GM23338 (cell line): ENCODE measurements around the gene STON2. TPM values are rescaled to one million over a fixed set of nuclear protein-coding genes. Genes with fewer than 3 reads are reported as not detected.
"Not testable (repeated sequence)": the region's sequence is repeated elsewhere in the genome, so short reads cannot be mapped to it uniquely, and the experiment has no call there.

Experiments used
- ATAC-seq: fragments of 200-7000 bp; cut with Tn5 transposase; 3 replicates; pipeline ENCODE4 v1.9.1; 2020
- DNase-seq: peaks from one replicate; pipeline ENCODE4 v3.0.0-alpha.2; 2015; ENCODE audit warnings: low spot score
- H2AFZ ChIP-seq: fragments of 200-600 bp; sonication (generic); 2 replicates; pipeline ENCODE4 v1.8.0; 2016; ENCODE audit warnings: antibody characterized with exemption, mild to moderate bottlenecking, moderate library complexity
- H3F3A ChIP-seq: fragments of 200-600 bp; sonication (generic); replicated peaks from 2 replicates; pipeline ENCODE4 v1.8.0; 2017; ENCODE audit warnings: antibody characterized with exemption, mixed run types, low read depth
- H3K27ac ChIP-seq: fragments of 200-600 bp; sonication (generic); 2 replicates; pipeline ENCODE4 v1.6.1; 2016; ENCODE audit warnings: low read depth
- H3K27me3 ChIP-seq: fragments of 200-600 bp; sonication (generic); 2 replicates; pipeline ENCODE4 v1.8.0; 2016; ENCODE audit warnings: mild to moderate bottlenecking, mixed run types, moderate library complexity; ENCODE audit not compliant: insufficient read depth
- H3K36me3 ChIP-seq: fragments of 200-600 bp; sonication (generic); 2 replicates; pipeline ENCODE4 v1.8.0; 2016; ENCODE audit warnings: mild to moderate bottlenecking; ENCODE audit not compliant: insufficient read depth
- H3K4me1 ChIP-seq: fragments of 200-600 bp; sonication (generic); 2 replicates; pipeline ENCODE4 v1.8.0; 2016; ENCODE audit warnings: mild to moderate bottlenecking, moderate library complexity; ENCODE audit not compliant: insufficient read depth
- H3K4me2 ChIP-seq: fragments of 200-600 bp; sonication (generic); 2 replicates; pipeline ENCODE4 v1.7.1; 2017; ENCODE audit warnings: mixed run types
- H3K4me3 ChIP-seq: fragments of 200-600 bp; sonication (generic); 2 replicates; pipeline ENCODE4 v1.6.1; 2016; ENCODE audit warnings: mixed run types
- H3K79me2 ChIP-seq: fragments of 200-600 bp; sonication (generic); replicated peaks from 2 replicates; pipeline ENCODE4 v1.8.0; 2017; ENCODE audit warnings: mild to moderate bottlenecking; ENCODE audit not compliant: insufficient read depth
- H3K9me2 ChIP-seq: fragments of 200-600 bp; sonication (generic); 2 replicates; pipeline ENCODE4 v1.8.0; 2017; ENCODE audit not compliant: insufficient read depth
- H4K20me1 ChIP-seq: fragments of 200-600 bp; sonication (generic); replicated peaks from 2 replicates; pipeline ENCODE4 v1.8.0; 2017; ENCODE audit warnings: mild to moderate bottlenecking; ENCODE audit not compliant: insufficient read depth
- H3K27ac Mint-ChIP-seq: 2 replicates; pipeline ENCODE4 v1.8.0; 2020; ENCODE audit warnings: inconsistent platforms, mild to moderate bottlenecking, moderate library complexity, mixed read lengths
- H3K27me3 Mint-ChIP-seq: 3 replicates; pipeline ENCODE4 v1.8.0; 2022; ENCODE audit warnings: low read depth, mild to moderate bottlenecking, moderate library complexity, mixed read lengths, inconsistent platforms; ENCODE audit not compliant: insufficient read depth, poor library complexity
- H3K36me3 Mint-ChIP-seq: 3 replicates; pipeline ENCODE4 v1.8.0; 2021; ENCODE audit warnings: low read depth, mild to moderate bottlenecking, inconsistent platforms, moderate library complexity, mixed read lengths
- H3K4me1 Mint-ChIP-seq: 3 replicates; pipeline ENCODE4 v1.8.0; 2020; ENCODE audit warnings: mild to moderate bottlenecking, inconsistent platforms, mixed read lengths
- H3K4me3 Mint-ChIP-seq: 3 replicates; pipeline ENCODE4 v1.8.0; 2021; ENCODE audit warnings: moderate library complexity, mild to moderate bottlenecking, inconsistent platforms, mixed read lengths
- H3K9me3 Mint-ChIP-seq: 3 replicates; pipeline ENCODE4 v1.8.0; 2020; ENCODE audit warnings: moderate library complexity, mild to moderate bottlenecking, inconsistent platforms, mixed read lengths
- CREB1 ChIP-seq: fragments of 250-450 bp; sonication (Bioruptor Pico); IDR thresholded peaks from 2 replicates; pipeline ENCODE4 v1.5.0; 2020; ENCODE audit warnings: low read depth, mild to moderate bottlenecking, moderate library complexity
- EZH2 ChIP-seq: fragments of 200-600 bp; sonication (generic); IDR thresholded peaks from one replicate; pipeline ENCODE4 v1.8.0; 2017; ENCODE audit warnings: antibody characterized with exemption, mild to moderate bottlenecking, low read depth; ENCODE audit not compliant: unreplicated experiment
- JUNB ChIP-seq: IDR thresholded peaks from one replicate; pipeline ENCODE4 v1.6.1; 2016; ENCODE audit warnings: antibody characterized with exemption; ENCODE audit not compliant: unreplicated experiment
- NANOG ChIP-seq: IDR thresholded peaks from 2 replicates; pipeline ENCODE4 v1.6.1; 2016; ENCODE audit warnings: antibody characterized with exemption, borderline replicate concordance
- POLR2AphosphoS5 ChIP-seq: IDR thresholded peaks from 2 replicates; pipeline ENCODE4 v1.6.1; 2016; ENCODE audit warnings: antibody characterized with exemption, low read depth
- STAT1 ChIP-seq: IDR thresholded peaks from one replicate; pipeline ENCODE4 v1.6.1; 2016; ENCODE audit warnings: antibody characterized with exemption; ENCODE audit not compliant: unreplicated experiment
- ZNF114 ChIP-seq: fragments of 250-450 bp; sonication (Bioruptor Pico); IDR thresholded peaks from 2 replicates; pipeline ENCODE4 v1.5.0; 2020; ENCODE audit warnings: mild to moderate bottlenecking, moderate library complexity
- ZNF331 ChIP-seq: fragments of 250-450 bp; sonication (Bioruptor Pico); IDR thresholded peaks from 2 replicates; pipeline ENCODE4 v1.5.0; 2020; ENCODE audit warnings: low read depth, mild to moderate bottlenecking, moderate library complexity
- polyA plus RNA-seq: library from polyadenylated mRNA; unstranded; fragments of >200 nt; fragmentation: Nextera tagmentation; extraction: Ambion mirVana; gene quantifications from 2 replicates; pipeline ENCODE4 v1.2.1, GENCODE V29; 2016
- total RNA-seq: library from RNA; depleted of rRNA; stranded (reverse); fragments of >200 nt; shearing (Covaris generic); gene quantifications from 2 replicates; pipeline ENCODE4 v1.2.3, GENCODE V29; 2014
- TF ChIP-seq, protein P1 (sequence below): IDR thresholded peaks from 2 replicates; pipeline ENCODE4 v1.6.1; 2016; ENCODE audit warnings: antibody characterized with exemption
- TF ChIP-seq, protein P2 (sequence below): IDR thresholded peaks from one replicate; pipeline ENCODE4 v1.6.1; 2018; ENCODE audit warnings: antibody characterized with exemption; ENCODE audit not compliant: unreplicated experiment
- TF ChIP-seq, protein P3 (sequence below), 2 experiments: fragments of 200-600 bp in 1 of 2; sonication (generic) in 1 of 2; conservative IDR thresholded peaks; 2 replicates each; pipeline versions ENCODE4 v1.5.1 to v1.6.1; 2016 to 2017; ENCODE audit warnings: antibody characterized with exemption in 2 of 2, low read depth in 2 of 2, mild to moderate bottlenecking in 2 of 2, moderate library complexity in 1 of 2

STON2 gene
- total and polyA plus RNA-seq, 2 experiments from 2014 or later = 8.2 to 71.0 TPM

DNA sequence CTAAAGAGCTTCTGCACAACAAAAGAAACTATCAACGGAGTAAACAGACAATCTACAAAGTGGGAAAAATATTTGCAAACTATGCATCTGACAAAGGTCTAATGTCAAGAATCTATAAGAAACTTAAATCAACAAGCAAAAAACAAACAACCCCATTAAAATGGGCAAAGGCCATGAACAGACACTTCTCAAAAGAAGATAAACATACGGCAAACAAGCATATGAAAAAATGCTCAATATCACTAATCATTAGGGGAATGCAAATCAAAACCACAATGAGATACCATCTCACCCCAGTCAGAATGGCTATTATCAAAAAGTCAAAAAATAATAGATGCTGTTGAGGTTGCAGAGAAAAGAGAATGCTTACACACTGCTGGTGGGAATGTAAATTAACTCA is 20.1 kb downstream of the STON2 start:
- not testable (repeated sequence) for H3K27ac Mint-ChIP-seq, H3K27me3 Mint-ChIP-seq, H3K79me2 ChIP-seq, H3K4me1 ChIP-seq, H3K4me3 ChIP-seq, H3K4me3 Mint-ChIP-seq, H3K4me1 Mint-ChIP-seq, H3F3A ChIP-seq, H4K20me1 ChIP-seq, H3K9me2 ChIP-seq, H3K36me3 ChIP-seq, H3K27me3 ChIP-seq, H3K4me2 ChIP-seq, ATAC-seq, H2AFZ ChIP-seq, H3K27ac ChIP-seq, DNase-seq
- peaks cover 12% of the 10 kb centered on the region; the same call in 2 of the 3 replicates for H3K9me3 Mint-ChIP-seq
- H3K36me3 Mint-ChIP-seq = peaks cover 34% of the 10 kb centered on the region

DNA sequence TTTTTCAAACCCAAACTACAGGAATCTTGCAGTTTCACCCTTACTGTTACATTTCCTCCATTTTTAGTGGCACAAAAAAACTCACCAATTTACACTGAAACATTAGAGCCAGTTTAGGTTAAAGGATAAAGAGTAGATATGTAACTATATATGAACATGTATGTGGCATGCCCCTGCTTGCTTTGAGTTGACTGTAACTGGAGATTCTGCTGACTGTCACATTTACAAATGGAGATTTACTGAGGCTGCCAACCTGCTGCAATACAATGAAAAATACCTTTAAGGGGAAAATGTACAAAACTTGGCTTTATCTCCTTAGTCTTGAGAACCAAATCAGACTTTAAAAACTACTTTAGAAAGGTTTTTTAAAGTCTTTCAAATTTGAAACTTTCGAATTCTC is 28.3 kb downstream of the STON2 start:
- peaks cover 20% of the 10 kb centered on the region for H3K36me3 Mint-ChIP-seq
- Histone ChIP-seq H2AFZ (no peak overlapping the region), H3K4me1 (peaks cover 16% of the 10 kb centered on the region), H4K20me1 (no peaks in the 10 kb centered on the region), H3K9me2 (no peaks in the 10 kb centered on the region), H3K4me3 (no peak overlapping the region), H3K27me3 (no peaks in the 10 kb centered on the region), H3K36me3 (peaks cover 3% of the 10 kb centered on the region; the same call in 1 of the 2 replicates), H3F3A (no peaks in the 10 kb centered on the region), H3K79me2 (no peaks in the 10 kb centered on the region), H3K4me2 (0 out of 2 replicates have a peak overlapping the region, but pooled peaks have one; percentile 14), H3K27ac (no peak overlapping the region)
- TF ChIP-seq ZNF114 (CRISPR knock-in tag) = no peak
- peak overlapping the region; percentile 85 for H3K27ac Mint-ChIP-seq
- ATAC-seq (no peak), DNase-seq (no peak)
- H3K27me3 Mint-ChIP-seq = no peaks in the 10 kb centered on the region
- no peaks in the 10 kb centered on the region for H3K9me3 Mint-ChIP-seq
- H3K4me1 Mint-ChIP-seq = peaks cover 26% of the 10 kb centered on the region
- no peak overlapping the region for H3K4me3 Mint-ChIP-seq

DNA sequence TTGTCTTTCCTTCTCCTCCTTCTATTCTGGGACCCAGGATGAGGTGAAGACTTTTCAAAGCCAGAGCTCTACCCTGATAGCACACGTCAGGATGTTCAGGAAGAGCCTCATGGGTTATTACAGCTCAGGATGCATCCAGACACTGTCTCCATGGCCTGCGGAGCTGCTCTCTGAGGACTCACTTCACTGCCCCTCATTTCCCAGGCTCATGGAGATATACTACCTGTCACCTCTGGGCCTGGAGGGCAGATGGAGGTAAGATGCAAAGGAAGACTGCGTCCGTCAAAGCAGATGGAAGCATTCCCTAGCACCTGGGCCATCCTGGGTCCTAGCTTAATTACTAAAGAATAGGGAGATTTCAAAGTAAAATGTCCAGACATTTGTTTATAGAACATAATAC is 32.6 kb downstream of the STON2 start:
- Histone ChIP-seq H3K4me1 (peaks cover 36% of the 10 kb centered on the region), H3F3A (0 out of 2 replicates have a peak, but pooled peaks cover 2% of the 10 kb centered on the region), H3K4me3 (no peak overlapping the region), H3K9me2 (no peaks in the 10 kb centered on the region), H3K27me3 (no peaks in the 10 kb centered on the region), H4K20me1 (no peaks in the 10 kb centered on the region), H3K27ac (no peak overlapping the region; the same call in 1 of the 2 replicates), H3K36me3 (peaks cover 3% of the 10 kb centered on the region; the same call in 1 of the 2 replicates), H3K79me2 (no peaks in the 10 kb centered on the region; the same call in 1 of the 2 replicates), H2AFZ (no peak overlapping the region), H3K4me2 (no peak overlapping the region)
- H3K36me3 Mint-ChIP-seq = peaks cover 17% of the 10 kb centered on the region; the same call in 2 of the 3 replicates
- no peak overlapping the region for H3K27ac Mint-ChIP-seq
- no peaks in the 10 kb centered on the region for H3K9me3 Mint-ChIP-seq
- H3K27me3 Mint-ChIP-seq = peaks cover 2% of the 10 kb centered on the region
- ATAC-seq (no peak), DNase-seq (no peak)
- no peak overlapping the region for H3K4me3 Mint-ChIP-seq
- H3K4me1 Mint-ChIP-seq = peaks cover 40% of the 10 kb centered on the region
- TF ChIP-seq, protein P1, sequence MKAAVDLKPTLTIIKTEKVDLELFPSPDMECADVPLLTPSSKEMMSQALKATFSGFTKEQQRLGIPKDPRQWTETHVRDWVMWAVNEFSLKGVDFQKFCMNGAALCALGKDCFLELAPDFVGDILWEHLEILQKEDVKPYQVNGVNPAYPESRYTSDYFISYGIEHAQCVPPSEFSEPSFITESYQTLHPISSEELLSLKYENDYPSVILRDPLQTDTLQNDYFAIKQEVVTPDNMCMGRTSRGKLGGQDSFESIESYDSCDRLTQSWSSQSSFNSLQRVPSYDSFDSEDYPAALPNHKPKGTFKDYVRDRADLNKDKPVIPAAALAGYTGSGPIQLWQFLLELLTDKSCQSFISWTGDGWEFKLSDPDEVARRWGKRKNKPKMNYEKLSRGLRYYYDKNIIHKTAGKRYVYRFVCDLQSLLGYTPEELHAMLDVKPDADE = no peak
- TF ChIP-seq NANOG = no peak
- TF ChIP-seq JUNB = no peak
- TF ChIP-seq, protein P2, sequence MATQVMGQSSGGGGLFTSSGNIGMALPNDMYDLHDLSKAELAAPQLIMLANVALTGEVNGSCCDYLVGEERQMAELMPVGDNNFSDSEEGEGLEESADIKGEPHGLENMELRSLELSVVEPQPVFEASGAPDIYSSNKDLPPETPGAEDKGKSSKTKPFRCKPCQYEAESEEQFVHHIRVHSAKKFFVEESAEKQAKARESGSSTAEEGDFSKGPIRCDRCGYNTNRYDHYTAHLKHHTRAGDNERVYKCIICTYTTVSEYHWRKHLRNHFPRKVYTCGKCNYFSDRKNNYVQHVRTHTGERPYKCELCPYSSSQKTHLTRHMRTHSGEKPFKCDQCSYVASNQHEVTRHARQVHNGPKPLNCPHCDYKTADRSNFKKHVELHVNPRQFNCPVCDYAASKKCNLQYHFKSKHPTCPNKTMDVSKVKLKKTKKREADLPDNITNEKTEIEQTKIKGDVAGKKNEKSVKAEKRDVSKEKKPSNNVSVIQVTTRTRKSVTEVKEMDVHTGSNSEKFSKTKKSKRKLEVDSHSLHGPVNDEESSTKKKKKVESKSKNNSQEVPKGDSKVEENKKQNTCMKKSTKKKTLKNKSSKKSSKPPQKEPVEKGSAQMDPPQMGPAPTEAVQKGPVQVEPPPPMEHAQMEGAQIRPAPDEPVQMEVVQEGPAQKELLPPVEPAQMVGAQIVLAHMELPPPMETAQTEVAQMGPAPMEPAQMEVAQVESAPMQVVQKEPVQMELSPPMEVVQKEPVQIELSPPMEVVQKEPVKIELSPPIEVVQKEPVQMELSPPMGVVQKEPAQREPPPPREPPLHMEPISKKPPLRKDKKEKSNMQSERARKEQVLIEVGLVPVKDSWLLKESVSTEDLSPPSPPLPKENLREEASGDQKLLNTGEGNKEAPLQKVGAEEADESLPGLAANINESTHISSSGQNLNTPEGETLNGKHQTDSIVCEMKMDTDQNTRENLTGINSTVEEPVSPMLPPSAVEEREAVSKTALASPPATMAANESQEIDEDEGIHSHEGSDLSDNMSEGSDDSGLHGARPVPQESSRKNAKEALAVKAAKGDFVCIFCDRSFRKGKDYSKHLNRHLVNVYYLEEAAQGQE = no peak
- TF ChIP-seq CREB1 (CRISPR knock-in tag) = no peak
- TF ChIP-seq POLR2AphosphoS5 = no peak
- TF ChIP-seq, protein P3, sequence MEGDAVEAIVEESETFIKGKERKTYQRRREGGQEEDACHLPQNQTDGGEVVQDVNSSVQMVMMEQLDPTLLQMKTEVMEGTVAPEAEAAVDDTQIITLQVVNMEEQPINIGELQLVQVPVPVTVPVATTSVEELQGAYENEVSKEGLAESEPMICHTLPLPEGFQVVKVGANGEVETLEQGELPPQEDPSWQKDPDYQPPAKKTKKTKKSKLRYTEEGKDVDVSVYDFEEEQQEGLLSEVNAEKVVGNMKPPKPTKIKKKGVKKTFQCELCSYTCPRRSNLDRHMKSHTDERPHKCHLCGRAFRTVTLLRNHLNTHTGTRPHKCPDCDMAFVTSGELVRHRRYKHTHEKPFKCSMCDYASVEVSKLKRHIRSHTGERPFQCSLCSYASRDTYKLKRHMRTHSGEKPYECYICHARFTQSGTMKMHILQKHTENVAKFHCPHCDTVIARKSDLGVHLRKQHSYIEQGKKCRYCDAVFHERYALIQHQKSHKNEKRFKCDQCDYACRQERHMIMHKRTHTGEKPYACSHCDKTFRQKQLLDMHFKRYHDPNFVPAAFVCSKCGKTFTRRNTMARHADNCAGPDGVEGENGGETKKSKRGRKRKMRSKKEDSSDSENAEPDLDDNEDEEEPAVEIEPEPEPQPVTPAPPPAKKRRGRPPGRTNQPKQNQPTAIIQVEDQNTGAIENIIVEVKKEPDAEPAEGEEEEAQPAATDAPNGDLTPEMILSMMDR (conservative IDR thresholded peaks at IDR 0.05; ENCODE audit: low read depth in 2 of 2) = no peak
- TF ChIP-seq STAT1 = no peak
- TF ChIP-seq ZNF331 (CRISPR knock-in tag) = no peak
- no peak for TF ChIP-seq EZH2
